Gastroesophageal sphincter (tissue), 3 donors: ENCODE results near the gene SYNGR1.

Source experiments
- POLR2A ChIP-seq, 2 donors: fragments of 450-650 bp; IDR thresholded peaks; one replicate each; pipeline ENCODE4 v1.6.1; 2017; ENCODE audit warnings: antibody characterized with exemption in 2 of 2, mild to moderate bottlenecking in 2 of 2, moderate library complexity in 1 of 2
- POLR2AphosphoS5 ChIP-seq: sonication (generic); formaldehyde crosslinking; IDR thresholded peaks from one replicate; pipeline ENCODE4 v1.6.1; 2017; ENCODE audit warnings: antibody characterized with exemption
- TF ChIP-seq, protein P1 (sequence below), 4 experiments: fragments of 200-600 bp in 2 of 4; fragments of 450-650 bp in 2 of 4; sonication (generic) in 1 of 4; IDR thresholded peaks; one replicate each; pipeline ENCODE4 v1.5.1; 2017 to 2019; ENCODE audit warnings: antibody characterized with exemption in 4 of 4, mild to moderate bottlenecking in 2 of 4, moderate library complexity in 2 of 4

DNA sequence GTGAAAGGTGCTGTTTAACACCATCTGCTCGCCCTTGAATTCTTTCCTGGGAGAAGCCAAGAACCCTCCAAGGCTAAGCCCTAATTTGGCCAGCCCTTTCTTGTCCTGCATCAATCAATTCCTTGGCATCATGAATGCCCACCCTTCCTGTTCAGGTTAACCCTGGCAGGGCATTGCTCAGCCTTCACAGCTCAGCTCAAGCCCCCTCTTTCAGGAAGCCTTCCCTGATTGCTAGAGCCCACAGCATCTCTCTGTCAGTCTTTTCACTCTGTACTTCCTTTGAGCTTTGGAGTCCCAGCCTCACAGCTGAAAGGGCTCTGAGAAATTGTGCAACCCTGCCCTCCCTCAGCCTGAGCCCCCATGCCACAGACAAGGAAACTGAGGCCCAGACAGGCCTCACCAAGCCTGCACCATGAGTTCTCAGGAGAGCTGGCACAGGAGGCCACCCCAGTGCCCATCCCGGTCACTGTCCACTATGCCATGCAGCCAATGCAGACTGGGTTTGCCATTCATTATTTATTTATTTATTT, 47.3 kb upstream of the SYNGR1 start:
- TF ChIP-seq POLR2A (IDR thresholded peaks at IDR 0.05) (no peak), POLR2AphosphoS5 (no peak)
- TF ChIP-seq, protein P1, sequence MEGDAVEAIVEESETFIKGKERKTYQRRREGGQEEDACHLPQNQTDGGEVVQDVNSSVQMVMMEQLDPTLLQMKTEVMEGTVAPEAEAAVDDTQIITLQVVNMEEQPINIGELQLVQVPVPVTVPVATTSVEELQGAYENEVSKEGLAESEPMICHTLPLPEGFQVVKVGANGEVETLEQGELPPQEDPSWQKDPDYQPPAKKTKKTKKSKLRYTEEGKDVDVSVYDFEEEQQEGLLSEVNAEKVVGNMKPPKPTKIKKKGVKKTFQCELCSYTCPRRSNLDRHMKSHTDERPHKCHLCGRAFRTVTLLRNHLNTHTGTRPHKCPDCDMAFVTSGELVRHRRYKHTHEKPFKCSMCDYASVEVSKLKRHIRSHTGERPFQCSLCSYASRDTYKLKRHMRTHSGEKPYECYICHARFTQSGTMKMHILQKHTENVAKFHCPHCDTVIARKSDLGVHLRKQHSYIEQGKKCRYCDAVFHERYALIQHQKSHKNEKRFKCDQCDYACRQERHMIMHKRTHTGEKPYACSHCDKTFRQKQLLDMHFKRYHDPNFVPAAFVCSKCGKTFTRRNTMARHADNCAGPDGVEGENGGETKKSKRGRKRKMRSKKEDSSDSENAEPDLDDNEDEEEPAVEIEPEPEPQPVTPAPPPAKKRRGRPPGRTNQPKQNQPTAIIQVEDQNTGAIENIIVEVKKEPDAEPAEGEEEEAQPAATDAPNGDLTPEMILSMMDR (IDR thresholded peaks at IDR 0.05) = no peak
